ENCODE results near the gene INTS7.

Gene INTS7

GRCh38 chr1:211896958-211897357 is 138.4 kb downstream of the INTS7 start:
- DNase-seq (ENCODE audit: extremely low read depth, low read depth) = no peak
- H3K4me3 ChIP-seq (replicated peaks; ENCODE audit: low read depth, low read length) = no peak overlapping the region
- TF ChIP-seq CTCF (IDR thresholded peaks at IDR 0.05; ENCODE audit: low read depth, low read length, missing control alignments) = no peak

- TF ChIP-seq CTCF (IDR thresholded peaks at IDR 0.05; ENCODE audit: low read depth, low read length, missing control alignments) = no peak
- no peak overlapping the region for H3K4me3 ChIP-seq (replicated peaks; ENCODE audit: low read depth, low read length)
- no peak for DNase-seq (ENCODE audit: extremely low read depth, low read depth)
Observed at GRCh38 chr1:211895126-211895759, 140.1 kb downstream of the INTS7 start.

GRCh38 chr1:211894312-211894711 is 141.0 kb downstream of the INTS7 start:
- TF ChIP-seq CTCF (IDR thresholded peaks at IDR 0.05; ENCODE audit: low read depth, low read length, missing control alignments) = no peak
- H3K4me3 ChIP-seq (replicated peaks; ENCODE audit: low read depth, low read length) = no peak overlapping the region
- DNase-seq (ENCODE audit: extremely low read depth, low read depth) = no peak

- TF ChIP-seq CTCF (IDR thresholded peaks at IDR 0.05; ENCODE audit: low read depth, low read length, missing control alignments) = no peak
- no peak overlapping the region for H3K4me3 ChIP-seq (replicated peaks; ENCODE audit: low read depth, low read length)
- no peak for DNase-seq (ENCODE audit: extremely low read depth, low read depth)
Observed at GRCh38 chr1:211893260-211893659, 142.1 kb downstream of the INTS7 start.

- no peak overlapping the region for H3K4me3 ChIP-seq (replicated peaks; ENCODE audit: low read depth, low read length)
- TF ChIP-seq CTCF (IDR thresholded peaks at IDR 0.05; ENCODE audit: low read depth, low read length, missing control alignments) = no peak
- DNase-seq (ENCODE audit: extremely low read depth, low read depth) = no peak
Observed at GRCh38 chr1:211892577-211892976, 142.8 kb downstream of the INTS7 start.

- no peak for TF ChIP-seq CTCF (IDR thresholded peaks at IDR 0.05; ENCODE audit: low read depth, low read length, missing control alignments)
- no peak for DNase-seq (ENCODE audit: extremely low read depth, low read depth)
- H3K4me3 ChIP-seq (replicated peaks; ENCODE audit: low read depth, low read length) = no peak overlapping the region
Observed at GRCh38 chr1:211891708-211892107, 143.6 kb downstream of the INTS7 start.

Measured in HFF-Myc (cell line).